Fibroblast of the conjunctiva (primary cell): ENCODE results near the gene MALT1.

ENCODE experiments used
- DNase-seq: peaks from one replicate; pipeline ENCODE4 v3.0.0-alpha.2; 2010; ENCODE audit warnings: low read depth

Gene MALT1

DNA sequence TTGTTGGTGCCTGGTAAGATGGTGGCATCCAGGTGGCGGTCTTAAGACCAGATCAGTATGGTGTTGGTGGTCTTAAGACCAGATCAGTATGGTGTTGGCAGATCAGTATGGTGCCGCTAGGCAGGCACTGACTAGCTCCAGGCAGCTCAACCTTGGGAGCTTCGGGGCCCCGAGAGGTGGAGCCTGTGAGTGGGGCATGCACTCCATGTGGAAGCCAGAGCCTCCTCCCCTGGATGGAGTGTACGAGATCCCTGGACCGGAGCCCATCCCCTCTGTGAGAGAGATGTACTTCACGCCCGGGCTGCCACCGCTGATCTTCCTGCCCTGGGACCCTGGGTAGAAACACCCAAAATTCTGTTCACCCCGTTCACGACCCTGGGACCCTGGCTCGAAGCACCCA is 19.0 kb downstream of the MALT1 start:
- no peak for DNase-seq

DNA sequence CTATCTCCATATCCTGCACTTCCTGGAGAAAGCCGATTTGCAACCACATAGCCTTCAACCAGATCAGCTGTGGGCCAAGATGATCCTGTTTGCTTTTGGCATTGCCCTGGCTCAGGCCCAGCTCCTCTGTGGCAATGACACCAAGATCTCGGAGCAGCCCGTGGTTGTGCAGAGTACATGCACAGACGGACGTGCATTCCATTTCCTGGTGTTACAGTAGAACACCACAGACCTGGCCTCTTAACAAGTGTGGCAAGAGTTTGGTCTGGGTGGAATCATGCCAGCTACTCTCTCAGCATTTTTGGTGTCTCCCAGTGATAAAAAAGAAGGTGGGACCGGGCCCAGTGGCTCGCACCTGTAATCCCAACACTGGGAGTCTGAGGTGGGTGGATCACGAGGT is 20.0 kb downstream of the MALT1 start:
- DNase-seq: no peak

DNA sequence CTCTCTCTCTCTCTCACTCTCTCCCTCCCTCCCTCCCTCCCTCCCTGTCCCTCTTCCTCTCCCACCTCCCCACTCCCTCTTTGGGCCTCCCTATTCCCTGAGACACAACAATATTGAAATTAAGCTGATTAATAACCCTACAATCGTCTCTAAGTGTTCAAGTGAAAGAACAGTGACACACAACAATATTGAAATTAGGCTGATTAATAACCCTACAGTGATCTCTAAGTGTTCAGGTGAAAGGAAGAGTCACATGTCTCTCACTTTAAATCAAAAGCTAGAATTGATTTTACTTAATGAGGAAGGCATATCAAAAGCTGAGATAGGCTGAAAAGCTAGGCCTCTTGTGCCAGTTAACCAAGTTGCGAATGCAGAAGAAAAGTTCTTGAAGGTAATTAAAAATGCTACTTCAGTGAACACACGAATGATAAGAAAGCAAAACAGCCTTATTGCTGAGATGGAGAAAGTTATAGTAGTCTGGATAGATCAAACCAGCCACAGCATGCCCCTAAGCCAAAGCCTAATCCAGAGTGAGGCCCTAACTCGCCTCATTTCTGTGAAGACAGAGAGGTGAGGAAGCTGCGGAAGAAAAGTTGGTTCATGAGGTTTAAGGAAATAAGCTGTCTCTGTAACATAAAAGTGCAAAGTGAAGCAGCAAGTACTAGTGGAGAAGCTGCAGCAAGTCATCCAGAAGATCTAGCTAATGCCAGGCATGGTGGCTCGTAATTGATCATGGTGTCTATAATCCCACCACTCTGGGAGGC is 21.3 kb downstream of the MALT1 start:
- DNase-seq: no peak

DNA sequence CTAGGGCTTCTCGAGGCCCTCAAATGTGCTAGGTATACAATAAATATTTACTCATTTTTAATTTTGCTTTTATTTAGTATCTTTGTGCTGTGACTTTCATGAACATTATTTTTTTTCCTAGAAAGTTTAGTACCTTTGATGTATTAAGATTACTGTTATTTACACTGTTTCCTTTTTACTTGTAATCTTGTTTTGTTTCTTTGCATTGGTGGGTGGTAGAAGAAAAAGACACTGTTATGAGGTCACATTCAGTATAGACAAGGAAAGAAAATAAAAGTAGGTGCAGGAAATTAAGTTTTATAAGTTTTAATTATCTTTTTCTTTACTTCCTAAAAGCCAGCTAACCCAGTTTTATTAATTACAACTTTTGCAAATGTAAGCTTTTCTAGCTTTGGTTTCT is 23.0 kb downstream of the MALT1 start:
- no peak for DNase-seq

DNA sequence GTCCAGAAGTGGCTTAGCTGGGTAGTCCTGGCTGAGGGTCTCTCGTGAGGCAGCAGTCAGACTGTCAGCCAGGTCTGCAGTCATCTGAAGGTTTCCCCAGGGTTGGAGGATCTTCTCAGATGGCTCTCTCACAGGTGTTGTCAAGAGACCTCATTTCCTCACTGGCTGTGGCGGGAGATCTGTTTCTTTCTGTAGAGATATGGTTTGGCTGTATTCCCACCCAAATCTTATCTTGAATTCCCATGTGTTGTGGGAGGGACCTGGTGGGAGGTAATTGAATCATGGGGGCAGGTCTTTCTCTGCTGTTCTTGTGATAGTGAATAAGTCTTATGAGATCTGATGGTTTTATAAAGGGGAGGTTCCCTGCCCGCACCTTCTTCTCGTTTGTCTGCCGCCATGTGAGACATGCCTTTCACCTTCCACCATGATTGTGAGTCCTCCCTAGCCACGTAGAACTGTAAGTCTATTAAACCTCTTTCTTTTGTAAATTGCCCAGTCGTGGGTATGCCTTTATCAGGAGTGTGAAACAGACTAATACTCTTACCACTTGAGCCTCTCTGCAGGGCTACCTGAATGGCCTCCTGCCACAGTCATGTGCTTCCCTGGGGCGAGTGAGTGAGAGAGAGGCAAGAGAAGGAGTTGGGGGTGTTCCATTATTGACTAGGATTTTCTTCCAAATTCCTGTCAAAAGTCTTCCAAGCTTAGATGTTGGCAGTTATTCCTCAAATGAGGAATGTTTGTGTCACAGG is 23.6 kb downstream of the MALT1 start:
- no peak for DNase-seq

DNA sequence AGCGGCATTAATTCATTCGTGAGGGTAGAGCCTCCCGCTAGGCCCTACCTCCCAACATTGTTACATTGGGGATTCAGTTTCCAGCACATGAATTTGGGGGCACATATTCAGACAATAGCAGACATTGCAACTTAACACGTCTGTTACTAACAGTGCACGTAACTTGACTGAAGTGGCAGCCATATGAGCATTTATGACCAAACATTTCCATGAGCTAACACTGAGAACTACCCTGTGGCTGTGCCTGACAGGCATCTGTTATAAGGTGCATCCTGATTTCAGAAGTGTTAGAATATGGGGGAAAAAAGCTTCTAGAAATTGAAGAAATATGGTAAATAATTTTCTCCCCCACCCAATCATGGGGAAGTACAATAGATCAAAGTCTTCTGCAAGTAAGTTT is 24.5 kb downstream of the MALT1 start:
- DNase-seq: no peak

DNA sequence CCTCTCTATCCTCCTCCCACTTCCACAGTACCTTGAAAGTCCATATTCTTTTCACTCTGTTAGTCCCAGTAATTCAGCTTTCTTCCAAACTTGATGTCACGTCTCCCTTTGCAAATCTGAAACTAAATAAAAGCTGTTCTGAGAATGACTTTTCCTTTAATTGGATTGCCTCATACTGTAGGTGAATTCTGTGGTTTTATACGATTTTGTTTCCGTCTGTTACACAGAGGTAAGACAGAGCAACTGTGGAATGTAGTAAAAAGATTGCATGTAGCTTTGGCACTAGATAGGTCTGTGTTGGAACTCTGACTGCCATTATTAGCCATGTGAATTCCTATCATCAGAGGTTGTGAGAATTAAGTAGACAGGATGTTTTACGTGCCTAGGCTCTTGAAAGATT is 25.9 kb downstream of the MALT1 start:
- no peak for DNase-seq

DNA sequence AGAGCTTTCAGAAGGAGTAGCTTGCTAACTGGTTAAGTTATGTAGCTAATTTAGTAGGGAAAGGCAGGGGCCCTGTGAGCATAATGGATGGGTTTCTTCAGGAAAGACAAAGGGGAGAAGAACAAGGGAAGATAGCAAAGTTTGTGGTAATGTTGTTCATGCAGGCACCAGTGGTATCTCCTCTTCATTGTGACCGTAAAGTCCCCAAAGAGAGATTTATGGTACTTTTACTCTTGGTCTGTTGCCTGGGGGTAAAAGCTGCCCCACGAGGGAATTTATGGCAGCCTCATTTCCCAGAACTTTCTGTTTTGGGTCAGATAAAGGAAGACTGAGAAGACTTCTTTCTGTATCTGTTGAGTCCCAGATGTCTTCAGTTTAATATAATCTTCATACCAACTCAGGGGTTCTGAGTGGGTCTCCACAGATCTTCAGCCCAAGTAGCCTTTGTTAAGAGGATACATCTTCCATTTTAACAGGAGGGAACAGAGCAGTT is 27.5 kb downstream of the MALT1 start:
- DNase-seq: no peak

DNA sequence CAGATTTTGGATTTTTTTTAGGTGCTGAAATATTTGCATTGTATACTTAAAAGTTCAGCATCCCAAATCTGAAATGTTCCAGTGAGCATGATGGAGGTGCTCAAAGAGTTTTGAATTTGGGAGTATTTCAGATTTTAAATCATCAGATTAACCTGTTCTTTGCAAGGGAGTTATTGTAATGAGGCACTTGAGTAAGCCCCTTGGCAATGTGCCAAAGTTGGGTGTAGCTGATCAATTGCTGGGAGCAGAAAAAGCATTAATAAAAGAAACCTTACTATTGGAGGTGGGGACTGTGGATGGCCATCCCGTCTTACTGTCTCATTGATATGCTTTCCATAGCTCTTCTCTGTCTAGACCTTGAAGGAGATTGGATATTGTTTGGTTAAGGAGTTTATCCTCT is 28.3 kb downstream of the MALT1 start:
- DNase-seq: no peak

DNA sequence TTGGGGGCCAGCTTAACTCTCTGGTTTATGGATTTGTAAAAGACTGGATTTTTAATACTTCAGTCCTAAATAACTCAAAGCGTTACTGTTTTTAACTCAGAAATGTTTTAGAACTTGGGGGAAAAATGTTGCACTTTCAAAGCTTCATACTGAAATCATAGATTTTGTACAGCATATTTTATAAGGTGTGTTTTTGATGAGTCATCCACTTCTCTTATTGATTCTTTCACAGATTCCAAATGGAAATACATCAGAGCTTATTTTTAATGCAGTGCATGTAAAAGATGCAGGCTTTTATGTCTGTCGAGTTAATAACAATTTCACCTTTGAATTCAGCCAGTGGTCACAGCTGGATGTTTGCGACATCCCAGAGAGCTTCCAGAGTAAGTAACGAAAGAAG is 28.9 kb downstream of the MALT1 start:
- no peak for DNase-seq

DNA sequence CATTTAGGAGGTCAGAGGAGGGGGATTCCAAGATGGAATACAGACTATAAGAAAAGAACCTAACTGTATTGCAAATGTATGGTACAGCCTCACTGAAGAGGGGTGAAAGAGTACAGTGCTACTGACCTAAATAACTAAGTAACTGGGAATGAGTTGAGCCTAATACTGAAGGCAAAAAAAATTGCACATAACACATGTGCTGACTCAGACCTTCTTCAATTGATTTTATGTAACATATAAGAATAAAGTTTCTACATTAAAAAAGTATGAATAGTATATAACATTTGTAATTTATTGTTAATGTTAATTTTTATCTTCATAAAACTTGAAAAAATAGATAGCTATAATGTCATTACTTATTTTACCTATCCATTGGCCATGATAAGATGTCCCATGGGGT is 41.7 kb downstream of the MALT1 start:
- no peak for DNase-seq

DNA sequence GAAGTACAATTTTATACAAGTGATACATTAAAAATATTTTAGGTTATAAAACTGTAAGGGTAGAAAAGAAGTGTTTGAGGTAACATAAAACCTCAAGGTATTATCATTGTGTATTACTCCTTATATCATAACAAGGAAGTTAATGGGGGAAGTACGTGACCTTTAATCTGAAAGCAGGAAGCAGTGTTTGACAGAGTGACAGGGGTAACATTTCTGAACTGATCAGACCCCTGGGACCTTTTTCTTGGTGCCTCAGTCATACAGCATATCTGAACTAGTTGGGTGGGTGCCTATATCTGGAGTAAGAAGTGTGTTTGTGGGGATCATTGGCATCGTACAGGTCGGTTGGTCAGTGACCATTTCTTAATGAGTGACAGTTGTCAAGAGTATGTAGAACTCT is 43.0 kb downstream of the MALT1 start:
- no peak for DNase-seq

DNA sequence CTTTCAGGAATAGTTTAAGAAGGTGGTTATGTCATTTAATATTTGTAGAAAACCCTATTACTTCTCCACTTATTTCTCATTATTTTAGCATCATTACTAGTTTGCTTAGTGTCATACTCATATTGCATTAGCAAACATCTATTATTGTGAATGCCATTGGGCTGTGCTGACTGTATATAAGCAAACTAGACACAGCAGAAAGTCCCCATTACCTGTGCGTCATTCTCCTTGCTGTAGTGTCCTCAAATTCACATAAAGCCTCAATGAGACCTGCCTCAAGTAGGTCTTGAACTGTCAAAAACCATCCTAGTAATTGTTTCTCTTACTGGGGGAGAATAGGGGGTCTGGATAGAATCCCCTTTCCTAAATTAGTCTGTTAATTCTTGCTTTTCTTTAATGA is 43.6 kb downstream of the MALT1 start:
- no peak for DNase-seq

DNA sequence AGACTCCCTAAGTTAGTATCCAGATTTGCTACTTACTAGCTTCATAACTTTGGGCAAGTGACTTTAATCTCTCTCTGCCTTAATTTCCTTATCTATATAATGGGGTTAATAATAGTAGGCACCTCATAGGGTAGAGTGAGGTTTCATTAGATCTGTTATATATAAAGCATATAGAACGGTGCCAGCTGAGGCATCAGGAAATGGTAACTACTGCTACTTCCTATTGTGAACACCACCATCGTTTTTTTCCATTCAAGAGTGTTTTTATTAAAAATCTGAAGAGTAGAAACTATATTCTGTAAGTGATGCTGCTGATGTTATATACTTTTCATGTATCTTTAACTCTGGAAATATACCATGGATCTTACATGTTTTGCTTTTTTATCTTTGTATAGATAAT is 44.3 kb downstream of the MALT1 start:
- DNase-seq: no peak

DNA sequence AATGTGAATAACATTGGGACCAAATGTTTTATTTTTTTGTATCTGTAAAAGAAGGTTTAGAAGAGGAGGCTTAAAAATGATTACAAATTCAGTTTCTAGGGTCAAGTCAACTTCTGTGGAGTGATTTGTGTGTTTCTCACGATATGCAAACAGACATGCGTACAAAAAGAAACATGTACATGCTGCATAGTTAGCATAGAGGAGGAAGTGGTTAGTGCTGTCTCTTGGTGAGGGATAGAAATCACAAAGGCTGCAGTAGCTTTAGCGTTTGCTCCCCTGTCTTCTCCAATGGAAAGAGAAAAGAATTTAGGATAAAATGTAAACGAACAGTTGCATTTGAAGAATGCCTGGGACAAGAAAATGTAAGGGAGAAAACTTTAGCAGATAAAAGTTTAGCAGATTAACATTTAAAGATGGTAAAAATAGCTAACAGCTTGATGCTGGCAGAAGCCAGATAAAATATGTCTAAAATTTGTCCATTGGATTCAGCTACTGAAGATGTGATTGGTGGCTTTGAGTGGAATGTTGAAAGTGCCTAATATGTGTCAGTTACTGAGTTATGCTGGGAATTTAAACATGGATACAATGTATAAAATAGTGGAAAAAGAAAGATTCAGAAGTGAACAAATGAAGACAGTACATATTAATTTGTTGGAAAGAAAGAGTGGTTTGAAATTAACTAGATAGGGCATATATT is 44.9 kb downstream of the MALT1 start:
- no peak for DNase-seq

DNA sequence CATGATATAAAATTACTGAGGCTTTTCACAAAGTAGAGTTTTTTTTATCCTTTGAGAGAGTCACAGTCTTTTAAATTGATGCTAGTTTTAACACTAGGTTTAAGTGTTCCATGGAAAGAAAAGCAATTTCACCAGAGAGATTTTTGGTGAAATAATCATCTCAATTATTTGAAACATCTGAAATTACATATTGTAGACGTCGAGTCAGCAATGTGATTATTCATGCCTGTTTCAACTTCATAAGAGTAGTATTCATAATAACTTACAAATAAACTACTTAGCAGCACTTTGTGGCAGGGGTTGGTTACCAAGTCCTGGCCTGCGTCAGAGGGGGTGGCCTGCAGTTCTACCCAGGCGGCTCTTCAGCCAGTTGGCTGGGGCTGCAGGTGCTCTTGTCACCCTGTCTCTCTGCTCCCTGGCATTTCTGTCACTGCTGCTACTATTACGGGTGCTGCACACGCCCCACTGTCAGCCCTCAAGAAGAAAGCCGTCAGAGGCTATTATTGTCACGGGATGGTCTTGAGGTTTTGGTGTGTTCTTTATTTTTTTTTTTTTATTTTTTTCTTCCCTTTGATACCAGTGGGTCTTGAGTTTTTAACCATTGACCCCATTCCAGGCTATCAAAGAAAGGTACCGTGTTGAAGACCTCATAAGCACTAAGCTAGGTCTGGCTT is 50.4 kb downstream of the MALT1 start:
- DNase-seq: no peak

DNA sequence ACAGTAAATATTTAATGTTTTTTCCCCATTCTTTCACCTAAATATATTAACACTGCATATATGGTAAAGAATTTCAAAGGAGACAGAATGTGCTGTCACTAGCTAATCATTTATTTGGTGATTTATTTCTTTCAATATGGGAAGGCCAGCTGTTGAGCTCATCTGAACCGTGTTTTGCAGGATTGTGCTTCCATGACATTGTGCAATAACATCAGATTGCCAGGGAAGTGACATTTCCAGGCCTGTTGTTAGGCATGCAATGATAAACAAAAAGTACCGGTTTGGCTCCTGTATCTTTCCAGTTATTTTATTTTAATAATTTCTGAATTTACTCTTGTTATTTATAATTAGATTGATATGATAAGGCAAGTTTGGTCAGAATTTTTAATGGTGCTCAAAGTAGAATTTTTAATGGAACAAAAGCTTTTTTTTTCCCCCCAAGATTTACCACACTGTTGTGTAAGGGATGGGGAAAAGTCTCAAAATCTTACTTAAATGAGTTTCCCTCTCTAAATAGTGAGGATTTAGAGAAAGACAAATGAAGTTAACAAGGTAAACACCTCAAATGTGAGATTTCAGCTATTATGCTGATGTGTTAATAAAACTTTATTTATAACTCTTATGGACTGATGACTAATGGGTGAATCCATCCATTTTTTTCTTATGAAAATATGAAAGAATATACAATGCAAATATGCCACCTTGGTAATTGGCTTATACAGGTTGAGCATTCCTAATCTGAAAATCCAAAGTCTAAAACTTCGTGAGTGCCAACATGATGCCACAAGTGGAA is 52.7 kb downstream of the MALT1 start:
- DNase-seq: no peak

DNA sequence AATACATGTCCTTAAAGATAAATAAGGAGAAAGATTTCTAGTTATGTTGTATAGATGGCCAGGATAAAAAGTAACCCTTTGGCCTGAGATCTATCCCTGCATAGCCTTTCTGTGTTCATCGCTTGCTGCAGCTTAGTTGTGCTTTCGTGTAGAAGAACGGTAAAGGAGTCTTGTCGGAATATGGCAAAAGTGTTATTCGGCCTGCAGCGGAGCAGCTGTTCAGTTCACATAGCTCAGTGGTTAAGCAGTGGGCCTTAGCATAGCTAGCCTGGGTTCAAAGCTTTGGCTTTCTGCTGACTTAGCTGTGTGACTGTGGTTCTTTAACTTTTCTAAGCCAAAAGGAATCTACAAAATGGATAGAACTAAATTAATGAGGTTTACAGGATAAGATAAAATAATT is 55.4 kb downstream of the MALT1 start:
- DNase-seq: no peak

DNA sequence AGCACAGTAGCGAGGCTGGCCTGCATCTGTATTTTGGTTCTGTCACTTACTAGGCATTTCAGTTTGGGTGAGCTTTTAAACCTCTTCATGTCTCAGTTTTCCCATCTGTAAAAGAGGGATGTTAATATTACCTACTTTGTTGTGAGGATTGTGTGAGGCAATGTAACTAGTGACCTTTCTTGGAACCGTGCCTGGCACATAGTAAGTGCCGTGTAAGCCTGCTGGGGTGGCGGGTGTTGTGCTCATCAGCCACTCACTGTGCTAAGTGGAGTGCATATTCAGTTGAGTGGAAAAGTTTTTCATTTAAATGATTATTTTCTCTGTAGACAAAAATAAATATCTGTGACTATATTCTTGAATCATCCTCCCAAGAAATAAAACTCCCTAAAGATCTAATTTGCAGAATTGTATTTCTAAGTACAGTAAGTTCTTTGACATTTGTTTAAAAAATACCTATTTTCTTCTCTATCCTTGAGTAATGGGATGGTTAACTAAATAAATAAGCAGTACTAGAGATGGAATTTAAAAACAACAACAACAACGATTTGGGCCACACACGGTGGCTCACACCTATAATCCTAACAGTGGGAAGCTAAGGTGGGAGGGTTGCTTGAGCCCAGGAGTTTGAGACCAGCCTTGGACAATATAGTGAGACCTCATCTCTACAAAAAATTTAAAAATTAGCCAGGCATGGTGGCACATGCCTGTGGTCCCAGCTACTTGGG is 56.7 kb downstream of the MALT1 start:
- peak; percentile 2 for DNase-seq

DNA sequence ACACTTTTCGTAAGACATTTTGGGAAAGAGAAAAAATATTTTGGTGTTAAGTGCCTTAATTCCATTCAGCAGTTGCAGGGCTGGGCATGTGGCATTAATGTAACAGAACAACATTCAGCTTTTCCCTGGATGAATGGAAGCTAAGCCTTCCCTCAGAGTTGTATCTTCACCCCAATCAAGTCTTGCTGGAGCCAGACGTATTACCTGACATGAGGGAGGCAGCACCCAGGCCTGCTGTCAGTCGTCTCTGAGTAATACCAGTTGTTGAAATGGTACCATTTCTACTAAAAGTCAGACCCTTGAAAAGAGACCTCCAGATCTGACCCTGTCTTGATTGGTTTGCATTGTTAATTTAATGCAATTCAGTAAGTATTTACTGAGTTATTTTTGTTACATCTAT is 57.5 kb downstream of the MALT1 start:
- no peak for DNase-seq

DNA sequence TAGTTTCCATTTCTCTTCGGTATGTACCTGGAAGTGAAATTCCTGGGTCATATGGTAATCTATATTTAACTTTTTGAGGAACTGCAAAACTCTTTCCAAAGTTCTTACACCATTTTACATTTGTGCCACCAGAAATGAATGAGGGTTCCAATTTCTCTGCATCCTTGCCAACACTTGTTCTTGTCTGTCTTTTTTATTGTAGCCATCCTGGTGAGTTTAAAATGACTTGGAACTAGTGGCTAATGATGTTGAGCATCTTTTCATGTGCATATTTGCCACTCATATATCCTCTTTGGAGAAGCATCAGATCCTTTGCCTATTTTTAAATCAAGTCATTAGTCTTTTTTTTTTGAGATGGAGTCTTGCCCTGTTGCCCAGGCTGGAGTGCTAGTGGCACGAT is 59.4 kb downstream of the MALT1 start:
- no peak for DNase-seq
